PFSK-1 (cell line): ENCODE results near the gene ADGRB2.

ENCODE experiments used
- FOXP2 ChIP-seq: optimal IDR thresholded peaks from 2 replicates; pipeline ENCODE3; 2011; ENCODE audit warnings: borderline replicate concordance, control low read depth, inconsistent platforms; ENCODE audit not compliant: insufficient read depth; ENCODE audit errors: extremely low read length, extremely low read depth
- POLR2AphosphoS5 ChIP-seq: IDR thresholded peaks from 2 replicates; pipeline ENCODE4 v1.6.1; 2012; ENCODE audit warnings: low read depth, mild to moderate bottlenecking, control low read depth, low read length, moderate library complexity
- SIN3A ChIP-seq: IDR thresholded peaks from 2 replicates; pipeline ENCODE4 v1.6.1; 2012; ENCODE audit warnings: mild to moderate bottlenecking, low read length, moderate library complexity, borderline replicate concordance; ENCODE audit not compliant: insufficient read depth
- TAF1 ChIP-seq: IDR thresholded peaks from 2 replicates; pipeline ENCODE4 v1.6.1; 2012; ENCODE audit warnings: low read length, control low read depth, borderline replicate concordance; ENCODE audit not compliant: insufficient read depth
- TF ChIP-seq, protein P1 (sequence below), 2 experiments: IDR thresholded peaks; 2 replicates each; pipeline versions ENCODE4 v1.6.1 to v1.8.0; 2011 to 2012; ENCODE audit warnings: low read depth in 2 of 2, low read length in 2 of 2, control low read depth in 1 of 2, inconsistent platforms in 1 of 2, mild to moderate bottlenecking in 1 of 2, moderate library complexity in 1 of 2; ENCODE audit not compliant: insufficient read depth in 1 of 2

Gene ADGRB2

DNA sequence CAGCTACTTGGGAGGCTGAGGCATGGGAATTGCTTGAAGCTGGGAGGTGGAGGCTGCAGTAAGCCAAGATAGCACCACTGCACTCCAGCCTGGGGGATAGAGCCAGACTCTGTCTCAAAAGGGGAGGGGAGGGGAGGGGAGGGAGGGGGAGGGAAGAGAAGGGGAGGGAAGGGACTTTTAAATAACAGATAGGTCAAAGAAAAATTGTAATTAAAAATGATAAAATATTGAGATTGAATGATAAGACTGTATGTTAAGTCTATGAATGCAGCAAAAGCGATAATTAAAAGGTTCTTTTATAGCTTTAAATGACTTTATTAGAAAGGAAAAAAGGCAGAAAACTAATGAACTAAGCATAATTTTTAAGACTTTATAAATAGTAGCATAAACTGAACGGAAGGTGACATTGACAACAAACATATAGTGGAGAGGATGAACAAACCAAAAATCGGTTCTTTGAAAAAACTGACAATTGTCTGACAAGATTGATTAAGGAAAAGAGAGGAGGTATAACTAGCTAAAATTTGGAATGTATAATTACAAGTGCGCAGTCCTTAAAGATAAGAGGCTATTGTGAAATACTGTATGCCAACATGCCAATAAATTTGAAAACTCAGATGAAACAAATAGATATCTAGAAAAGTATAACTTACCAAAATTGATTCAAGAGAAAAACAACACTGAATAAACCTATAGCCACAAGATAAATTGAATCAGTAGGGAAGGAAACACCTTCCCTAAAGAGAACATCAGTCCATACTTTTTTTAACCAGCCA lies 43.3 kb upstream of the ADGRB2 start:
- TF ChIP-seq, protein P1, sequence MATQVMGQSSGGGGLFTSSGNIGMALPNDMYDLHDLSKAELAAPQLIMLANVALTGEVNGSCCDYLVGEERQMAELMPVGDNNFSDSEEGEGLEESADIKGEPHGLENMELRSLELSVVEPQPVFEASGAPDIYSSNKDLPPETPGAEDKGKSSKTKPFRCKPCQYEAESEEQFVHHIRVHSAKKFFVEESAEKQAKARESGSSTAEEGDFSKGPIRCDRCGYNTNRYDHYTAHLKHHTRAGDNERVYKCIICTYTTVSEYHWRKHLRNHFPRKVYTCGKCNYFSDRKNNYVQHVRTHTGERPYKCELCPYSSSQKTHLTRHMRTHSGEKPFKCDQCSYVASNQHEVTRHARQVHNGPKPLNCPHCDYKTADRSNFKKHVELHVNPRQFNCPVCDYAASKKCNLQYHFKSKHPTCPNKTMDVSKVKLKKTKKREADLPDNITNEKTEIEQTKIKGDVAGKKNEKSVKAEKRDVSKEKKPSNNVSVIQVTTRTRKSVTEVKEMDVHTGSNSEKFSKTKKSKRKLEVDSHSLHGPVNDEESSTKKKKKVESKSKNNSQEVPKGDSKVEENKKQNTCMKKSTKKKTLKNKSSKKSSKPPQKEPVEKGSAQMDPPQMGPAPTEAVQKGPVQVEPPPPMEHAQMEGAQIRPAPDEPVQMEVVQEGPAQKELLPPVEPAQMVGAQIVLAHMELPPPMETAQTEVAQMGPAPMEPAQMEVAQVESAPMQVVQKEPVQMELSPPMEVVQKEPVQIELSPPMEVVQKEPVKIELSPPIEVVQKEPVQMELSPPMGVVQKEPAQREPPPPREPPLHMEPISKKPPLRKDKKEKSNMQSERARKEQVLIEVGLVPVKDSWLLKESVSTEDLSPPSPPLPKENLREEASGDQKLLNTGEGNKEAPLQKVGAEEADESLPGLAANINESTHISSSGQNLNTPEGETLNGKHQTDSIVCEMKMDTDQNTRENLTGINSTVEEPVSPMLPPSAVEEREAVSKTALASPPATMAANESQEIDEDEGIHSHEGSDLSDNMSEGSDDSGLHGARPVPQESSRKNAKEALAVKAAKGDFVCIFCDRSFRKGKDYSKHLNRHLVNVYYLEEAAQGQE (IDR thresholded peaks at IDR 0.05; ENCODE audit: insufficient read depth in 1 of 2, low read depth in 2 of 2, low read length in 2 of 2): no peak
- TF ChIP-seq POLR2AphosphoS5 (no peak), SIN3A (no peak), TAF1 (no peak), FOXP2 (no peak)

DNA sequence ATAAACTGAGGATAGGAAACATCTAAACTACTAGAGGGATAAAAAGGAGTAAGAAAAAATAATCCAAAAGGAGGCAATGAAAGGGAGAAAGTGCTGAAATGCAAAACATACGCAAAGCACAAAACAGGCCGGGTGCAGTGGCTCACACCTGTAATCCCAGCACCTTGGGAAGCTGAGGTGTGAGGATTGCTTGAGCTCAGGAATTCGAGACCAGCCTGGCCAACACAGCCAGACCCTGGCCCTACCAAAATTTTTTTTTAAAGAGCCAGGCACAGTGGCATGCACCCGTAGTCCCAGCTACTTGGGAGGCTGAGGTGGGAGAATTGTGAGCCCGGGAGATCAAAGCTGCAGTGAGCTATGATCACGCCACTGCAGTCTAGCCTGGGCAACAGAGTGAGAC lies 41.2 kb upstream of the ADGRB2 start:
- no peak for TF ChIP-seq SIN3A
- TF ChIP-seq POLR2AphosphoS5: no peak
- no peak for TF ChIP-seq FOXP2
- TF ChIP-seq, protein P1 (IDR thresholded peaks at IDR 0.05; ENCODE audit: insufficient read depth in 1 of 2, low read depth in 2 of 2, low read length in 2 of 2): no peak
- no peak for TF ChIP-seq TAF1

GRCh38 chr1:31804098-31804497 lies 40.0 kb upstream of the ADGRB2 start:
- TF ChIP-seq SIN3A (no peak), TAF1 (no peak), FOXP2 (no peak)
- TF ChIP-seq, protein P1 (IDR thresholded peaks at IDR 0.05; ENCODE audit: insufficient read depth in 1 of 2, low read depth in 2 of 2, low read length in 2 of 2): no peak

DNA sequence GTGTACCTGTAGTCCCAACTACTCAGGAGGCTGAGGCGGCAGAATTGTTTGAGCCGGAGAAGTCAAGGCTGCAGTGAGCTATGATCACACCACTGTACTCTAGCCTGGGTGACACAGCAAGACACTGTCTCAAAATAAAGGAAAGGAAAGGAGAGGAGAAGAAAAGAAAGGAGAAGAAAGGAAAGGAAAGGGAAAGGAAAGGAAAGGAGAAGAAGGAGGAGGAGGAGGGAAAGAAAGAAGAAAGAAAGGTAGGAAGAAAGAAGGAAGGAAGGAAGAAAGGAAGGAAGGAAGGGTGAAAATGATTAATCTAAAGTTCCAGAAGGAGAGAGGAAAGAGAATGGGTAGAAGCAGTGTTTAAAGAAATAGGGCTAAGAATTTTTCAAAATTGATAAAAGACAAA lies 39.5 kb upstream of the ADGRB2 start:
- TF ChIP-seq POLR2AphosphoS5 (no peak), SIN3A (no peak), FOXP2 (no peak), TAF1 (no peak)
- TF ChIP-seq, protein P1 (IDR thresholded peaks at IDR 0.05; ENCODE audit: insufficient read depth in 1 of 2, low read depth in 2 of 2, low read length in 2 of 2): no peak
